Measurements from ENCODE around the gene ALKBH1. TPM values are rescaled to one million over a fixed set of nuclear protein-coding genes. Genes with fewer than 3 reads are reported as not detected.

The ALKBH1 gene
- polyA plus RNA-seq, 2 donors = 3.2 to 5.8 TPM

DNA sequence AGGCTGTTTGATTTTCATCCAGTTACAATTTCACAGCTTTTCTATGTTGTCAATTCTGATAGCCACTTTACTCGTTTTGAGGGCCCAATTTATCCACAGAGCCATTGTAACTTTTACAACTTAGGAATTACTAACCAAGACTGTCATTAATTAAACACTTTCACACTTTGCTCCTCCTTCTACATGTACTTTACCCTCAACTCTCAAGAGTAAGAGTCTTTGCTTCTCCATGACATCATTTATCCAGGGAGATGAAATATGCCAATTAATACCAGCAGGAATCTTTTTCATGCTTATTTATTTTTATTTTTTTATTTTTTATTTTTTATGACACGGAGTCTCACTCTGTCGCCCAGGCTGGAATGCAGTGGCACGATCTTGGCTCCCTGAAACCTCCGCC, 13.6 kb upstream of the ALKBH1 start:
- Histone ChIP-seq H3K9me3 (ENCODE audit: control insufficient read depth in 2 of 2, insufficient read depth in 1 of 2, low read depth in 1 of 2, low read length in 1 of 2) (no peaks in the 10 kb centered on the region), H3K27me3 (ENCODE audit: control insufficient read depth in 1 of 2, insufficient read depth in 2 of 2, low read length in 2 of 2) (no peaks in the 10 kb centered on the region), H3K4me1 (ENCODE audit: control insufficient read depth in 2 of 2, insufficient read depth in 2 of 2, low read length in 1 of 2) (no peaks in the 10 kb centered on the region), H3K36me3 (ENCODE audit: control insufficient read depth in 2 of 2, insufficient read depth in 2 of 2, low read length in 1 of 2) (peaks cover 6 to 16% of the 10 kb centered on the region in 2 donors), H3K27ac (ENCODE audit: low read depth in 2 of 2, low read length in 1 of 2) (no peak overlapping the region), H3K4me3 (ENCODE audit: low read depth in 1 of 2, low read length in 2 of 2) (no peak overlapping the region)
- WGBS, 2 donors = 91 to 95% methylated on average over 5 of the region's 5 CpGs

DNA sequence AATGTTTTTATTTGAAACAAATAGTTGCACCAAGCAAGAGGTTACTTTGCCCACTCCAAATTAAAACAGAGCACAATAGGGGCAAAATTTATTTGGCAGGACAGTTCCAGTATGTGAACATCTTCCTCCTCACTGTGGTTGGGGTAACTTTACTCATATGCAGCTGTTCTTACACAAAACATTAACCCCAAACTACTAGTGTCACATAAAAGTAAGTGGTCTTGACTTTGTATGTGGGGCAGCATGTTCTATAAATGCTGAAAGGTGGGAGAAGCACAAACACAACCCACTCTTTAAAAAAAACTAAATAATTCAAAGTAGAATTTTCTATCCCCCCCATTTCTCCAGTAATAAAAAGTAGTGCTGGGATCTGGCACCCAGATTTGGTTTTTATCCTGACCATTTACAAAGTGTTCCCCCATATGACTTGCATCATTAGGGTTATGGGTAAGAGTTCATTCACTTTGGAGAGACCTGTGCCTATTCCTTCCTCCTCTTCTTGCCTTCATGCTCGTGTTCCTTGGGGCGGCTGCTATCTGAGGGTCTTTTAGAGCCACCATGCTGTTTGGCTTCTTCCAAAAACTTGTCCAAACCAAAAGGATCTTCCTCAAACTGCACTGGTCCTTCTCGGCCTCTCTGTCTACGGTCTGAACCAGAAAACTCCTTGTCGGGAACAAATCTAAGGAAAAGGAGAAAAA, 9.9 kb upstream of the ALKBH1 start:
- Histone ChIP-seq H3K4me1 (ENCODE audit: control insufficient read depth in 2 of 2, insufficient read depth in 2 of 2, low read length in 1 of 2) (no peaks in the 10 kb centered on the region), H3K27me3 (ENCODE audit: control insufficient read depth in 1 of 2, insufficient read depth in 2 of 2, low read length in 2 of 2) (no peaks in the 10 kb centered on the region), H3K4me3 (ENCODE audit: low read depth in 1 of 2, low read length in 2 of 2) (no peak overlapping the region), H3K36me3 (ENCODE audit: control insufficient read depth in 2 of 2, insufficient read depth in 2 of 2, low read length in 1 of 2) (peaks cover 2 to 10% of the 10 kb centered on the region in 2 donors), H3K27ac (ENCODE audit: low read depth in 2 of 2, low read length in 1 of 2) (no peak overlapping the region), H3K9me3 (ENCODE audit: control insufficient read depth in 2 of 2, insufficient read depth in 1 of 2, low read depth in 1 of 2, low read length in 1 of 2) (no peaks in the 10 kb centered on the region)
- WGBS, 2 donors = 82 to 84% methylated on average over 5 of the region's 5 CpGs

DNA sequence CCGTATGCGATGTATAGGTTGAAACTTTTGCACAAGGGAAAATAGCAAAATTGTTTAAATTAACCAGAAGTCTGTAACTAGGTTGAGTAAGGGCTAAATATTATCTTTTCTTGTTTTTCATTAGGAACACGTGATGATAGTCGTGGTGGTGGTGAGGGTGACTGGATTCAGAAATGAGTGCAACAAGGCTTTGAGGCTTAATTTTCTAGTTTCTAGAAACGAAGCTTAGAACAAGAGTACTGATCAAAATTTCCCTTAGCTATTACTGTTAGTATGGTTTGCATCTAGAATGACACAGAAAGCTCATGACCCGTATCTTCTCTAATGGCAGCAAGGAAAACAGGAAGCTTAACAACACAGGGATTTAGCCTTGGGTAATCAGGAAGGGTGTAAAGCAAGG, 7.1 kb upstream of the ALKBH1 start:
- H3K36me3 ChIP-seq (ENCODE audit: control insufficient read depth in 2 of 2, insufficient read depth in 2 of 2, low read length in 1 of 2) = peaks cover 2 to 15% of the 10 kb centered on the region in 2 donors

DNA sequence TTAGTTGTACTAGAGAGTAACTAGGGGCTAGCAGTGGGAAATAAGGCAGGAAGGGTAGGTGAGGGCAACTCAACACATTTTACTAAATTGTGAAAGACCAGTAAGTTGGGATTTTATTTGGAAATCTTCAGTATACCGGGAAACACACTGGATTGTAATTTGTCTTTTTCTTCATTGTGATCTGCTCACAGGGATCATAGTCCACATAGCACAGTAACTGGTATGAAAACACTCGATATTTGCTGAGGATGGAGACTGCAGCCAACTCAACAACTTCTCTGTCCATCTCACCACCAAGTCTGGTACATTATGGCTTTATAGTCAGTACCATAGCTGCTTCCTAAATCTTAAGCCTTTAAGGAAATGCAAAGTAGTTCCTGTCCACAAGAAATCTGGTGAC, 2.5 kb upstream of the ALKBH1 start:
- Histone ChIP-seq H3K27me3 (ENCODE audit: control insufficient read depth in 1 of 2, insufficient read depth in 2 of 2, low read length in 2 of 2) (no peaks in the 10 kb centered on the region), H3K4me1 (ENCODE audit: control insufficient read depth in 2 of 2, insufficient read depth in 2 of 2, low read length in 1 of 2) (no peaks in the 10 kb centered on the region), H3K27ac (ENCODE audit: low read depth in 2 of 2, low read length in 1 of 2) (no peak overlapping the region), H3K36me3 (ENCODE audit: control insufficient read depth in 2 of 2, insufficient read depth in 2 of 2, low read length in 1 of 2) (peaks cover 0 to 5% of the 10 kb centered on the region in 2 donors), H3K9me3 (ENCODE audit: control insufficient read depth in 2 of 2, insufficient read depth in 1 of 2, low read depth in 1 of 2, low read length in 1 of 2) (no peaks in the 10 kb centered on the region), H3K4me3 (ENCODE audit: low read depth in 1 of 2, low read length in 2 of 2) (no peak overlapping the region)
- WGBS, 2 donors = 71 to 79% methylated on average over 2 of the region's 2 CpGs

More for the DNA sequence above, 7.1 kb upstream of the ALKBH1 start:
- H3K27me3 ChIP-seq (ENCODE audit: control insufficient read depth in 1 of 2, insufficient read depth in 2 of 2, low read length in 2 of 2) = no peaks in the 10 kb centered on the region
- no peaks in the 10 kb centered on the region for H3K9me3 ChIP-seq (ENCODE audit: control insufficient read depth in 2 of 2, insufficient read depth in 1 of 2, low read depth in 1 of 2, low read length in 1 of 2)
- H3K4me1 ChIP-seq (ENCODE audit: control insufficient read depth in 2 of 2, insufficient read depth in 2 of 2, low read length in 1 of 2) = no peaks in the 10 kb centered on the region
- H3K27ac ChIP-seq (ENCODE audit: low read depth in 2 of 2, low read length in 1 of 2) = no peak overlapping the region
- 86 to 88% methylated on average over 6 of the region's 6 CpGs for WGBS, 2 donors
- H3K4me3 ChIP-seq (ENCODE audit: low read depth in 1 of 2, low read length in 2 of 2) = no peak overlapping the region

DNA sequence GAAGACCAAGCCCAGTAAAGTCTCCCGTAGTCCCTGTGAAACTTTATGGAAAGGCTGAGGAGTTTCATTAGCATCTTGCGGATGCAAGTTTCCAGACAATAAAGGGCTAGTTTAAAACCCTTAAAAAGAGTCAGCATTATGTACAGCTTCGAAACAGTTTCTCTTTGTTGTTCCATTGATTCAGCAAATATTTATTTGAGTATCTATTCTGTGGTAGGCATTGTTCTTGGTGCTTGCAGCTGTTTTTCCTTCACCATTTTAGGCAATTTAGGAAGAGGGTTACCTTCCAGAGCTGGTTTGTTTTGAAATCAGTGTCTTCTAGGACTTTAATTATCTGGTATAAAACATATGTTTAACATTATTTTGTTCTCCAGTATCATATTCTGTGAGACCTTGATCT, 1.6 kb upstream of the ALKBH1 start:
- H3K36me3 ChIP-seq (ENCODE audit: control insufficient read depth in 2 of 2, insufficient read depth in 2 of 2, low read length in 1 of 2) = peaks cover 0 to 5% of the 10 kb centered on the region in 2 donors
- H3K4me1 ChIP-seq (ENCODE audit: control insufficient read depth in 2 of 2, insufficient read depth in 2 of 2, low read length in 1 of 2) = no peaks in the 10 kb centered on the region
- H3K27me3 ChIP-seq (ENCODE audit: control insufficient read depth in 1 of 2, insufficient read depth in 2 of 2, low read length in 2 of 2) = no peaks in the 10 kb centered on the region
- no peak overlapping the region for H3K27ac ChIP-seq (ENCODE audit: low read depth in 2 of 2, low read length in 1 of 2)
- peak overlapping the region in 1 of 2 donors; percentile 98 for H3K4me3 ChIP-seq (ENCODE audit: low read depth in 1 of 2, low read length in 2 of 2)
- 64 to 71% methylated on average over 3 of the region's 3 CpGs for WGBS, 2 donors
- H3K9me3 ChIP-seq (ENCODE audit: control insufficient read depth in 2 of 2, insufficient read depth in 1 of 2, low read depth in 1 of 2, low read length in 1 of 2) = no peaks in the 10 kb centered on the region

DNA sequence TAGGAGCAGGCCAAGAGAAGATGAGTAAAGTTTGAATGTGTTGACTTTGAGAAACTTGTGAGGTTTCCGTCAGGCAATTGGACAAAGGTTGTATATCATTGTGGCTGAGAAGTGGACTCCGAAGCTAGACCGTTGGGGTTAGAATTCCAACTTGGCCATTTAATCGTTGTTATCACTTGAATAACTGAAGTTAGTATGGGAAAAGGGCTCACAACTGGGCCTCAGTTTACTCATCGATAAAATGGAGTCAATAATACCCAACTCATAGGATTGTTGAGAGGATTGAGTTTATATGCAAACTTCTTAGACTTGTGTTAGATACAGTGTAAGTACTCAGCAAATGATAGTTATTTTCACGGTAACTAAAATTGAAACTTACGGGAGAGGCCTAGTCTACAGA, 926 bp upstream of the ALKBH1 start:
- Histone ChIP-seq H3K27me3 (ENCODE audit: control insufficient read depth in 1 of 2, insufficient read depth in 2 of 2, low read length in 2 of 2) (no peaks in the 10 kb centered on the region), H3K27ac (ENCODE audit: low read depth in 2 of 2, low read length in 1 of 2) (no peak overlapping the region), H3K9me3 (ENCODE audit: control insufficient read depth in 2 of 2, insufficient read depth in 1 of 2, low read depth in 1 of 2, low read length in 1 of 2) (no peaks in the 10 kb centered on the region), H3K4me3 (ENCODE audit: low read depth in 1 of 2, low read length in 2 of 2) (peak overlapping the region; percentile 93 to 98), H3K36me3 (ENCODE audit: control insufficient read depth in 2 of 2, insufficient read depth in 2 of 2, low read length in 1 of 2) (peaks cover 0 to 9% of the 10 kb centered on the region in 2 donors), H3K4me1 (ENCODE audit: control insufficient read depth in 2 of 2, insufficient read depth in 2 of 2, low read length in 1 of 2) (no peaks in the 10 kb centered on the region)
- 12 to 16% methylated on average over 7 of the region's 7 CpGs for WGBS, 2 donors

DNA sequence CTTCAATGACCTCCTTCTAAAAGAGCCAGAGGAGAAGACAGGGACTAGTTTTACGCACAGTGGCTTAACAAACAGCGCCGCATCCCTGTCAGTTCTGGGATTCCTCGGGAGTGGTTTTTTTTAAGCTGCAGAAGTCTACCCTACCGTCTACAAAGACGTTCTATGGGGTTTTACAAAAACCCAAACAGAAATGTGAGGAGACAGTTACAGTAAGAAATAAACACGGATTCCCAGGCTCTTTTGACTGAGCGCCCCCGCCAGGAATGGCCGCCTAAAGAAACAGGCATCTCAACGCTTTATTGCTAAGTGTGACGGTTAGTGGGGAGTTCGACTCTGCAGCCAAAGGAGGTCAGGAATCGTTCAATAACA, 484 bp downstream of the ALKBH1 start:
- H3K27me3 ChIP-seq (ENCODE audit: control insufficient read depth in 1 of 2, insufficient read depth in 2 of 2, low read length in 2 of 2) = no peaks in the 10 kb centered on the region
- 0% methylated on average over 14 of the region's 14 CpGs for WGBS, 2 donors
- H3K27ac ChIP-seq (ENCODE audit: low read depth in 2 of 2, low read length in 1 of 2) = peak overlapping the region in 1 of 2 donors; percentile 75

DNA sequence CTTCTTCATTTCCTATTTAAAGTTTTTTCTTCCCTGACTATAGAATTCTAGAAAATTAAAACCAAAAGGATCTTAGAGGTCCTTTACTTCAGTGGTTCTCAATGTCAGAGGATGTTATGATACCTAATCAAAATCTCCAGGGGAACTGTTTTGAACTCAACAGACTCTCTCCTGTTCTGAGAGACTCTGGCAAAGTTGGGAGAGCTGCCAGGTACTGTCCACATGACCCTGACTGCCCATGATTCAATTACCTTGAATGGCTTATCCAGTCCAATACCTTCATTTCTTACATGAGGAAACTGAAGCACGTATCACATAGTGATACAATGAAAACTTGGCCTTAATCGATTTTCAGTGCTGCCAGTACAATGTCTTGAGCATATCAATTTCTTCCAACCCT, 16.6 kb downstream of the ALKBH1 start:
- Histone ChIP-seq H3K4me1 (ENCODE audit: control insufficient read depth in 2 of 2, insufficient read depth in 2 of 2, low read length in 1 of 2) (peaks cover 0 to under 1% of the 10 kb centered on the region in 2 donors), H3K9me3 (ENCODE audit: control insufficient read depth in 2 of 2, insufficient read depth in 1 of 2, low read depth in 1 of 2, low read length in 1 of 2) (no peaks in the 10 kb centered on the region), H3K27ac (ENCODE audit: low read depth in 2 of 2, low read length in 1 of 2) (no peak overlapping the region), H3K27me3 (ENCODE audit: control insufficient read depth in 1 of 2, insufficient read depth in 2 of 2, low read length in 2 of 2) (no peaks in the 10 kb centered on the region), H3K4me3 (ENCODE audit: low read depth in 1 of 2, low read length in 2 of 2) (no peak overlapping the region), H3K36me3 (ENCODE audit: control insufficient read depth in 2 of 2, insufficient read depth in 2 of 2, low read length in 1 of 2) (peaks cover 2 to 4% of the 10 kb centered on the region in 2 donors)
- WGBS, 2 donors = 91% methylated on average over 2 of the region's 2 CpGs

More for the DNA sequence above, 484 bp downstream of the ALKBH1 start:
- H3K4me3 ChIP-seq (ENCODE audit: low read depth in 1 of 2, low read length in 2 of 2) = peak overlapping the region; percentile 93 to 98
- H3K36me3 ChIP-seq (ENCODE audit: control insufficient read depth in 2 of 2, insufficient read depth in 2 of 2, low read length in 1 of 2) = peaks cover 0 to 11% of the 10 kb centered on the region in 2 donors
- H3K9me3 ChIP-seq (ENCODE audit: control insufficient read depth in 2 of 2, insufficient read depth in 1 of 2, low read depth in 1 of 2, low read length in 1 of 2) = no peaks in the 10 kb centered on the region
- no peaks in the 10 kb centered on the region for H3K4me1 ChIP-seq (ENCODE audit: control insufficient read depth in 2 of 2, insufficient read depth in 2 of 2, low read length in 1 of 2)

DNA sequence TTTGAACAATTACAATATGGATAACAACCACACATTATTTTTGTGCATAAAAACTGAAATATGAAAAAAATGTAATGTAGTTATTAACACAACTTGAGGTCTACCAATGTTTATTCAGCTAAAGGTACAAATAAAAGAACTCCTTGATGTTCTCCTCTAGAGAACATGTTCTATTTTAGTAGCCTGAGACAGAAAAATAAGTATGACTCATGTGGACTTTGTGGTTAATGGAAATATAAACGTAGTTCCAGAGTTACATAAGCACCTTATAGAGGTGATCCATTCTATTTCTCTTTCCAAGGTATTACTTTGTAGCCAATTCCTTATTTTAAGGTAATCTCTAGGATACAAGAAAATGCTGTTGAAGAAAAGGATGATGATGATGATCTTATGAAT, 25.7 kb downstream of the ALKBH1 start:
- WGBS, 2 donors = 14 to 20% methylated on average over 1 of the region's 1 CpG
- no peaks in the 10 kb centered on the region for H3K27me3 ChIP-seq (ENCODE audit: control insufficient read depth in 1 of 2, insufficient read depth in 2 of 2, low read length in 2 of 2)
- no peak overlapping the region for H3K27ac ChIP-seq (ENCODE audit: low read depth in 2 of 2, low read length in 1 of 2)
- H3K9me3 ChIP-seq (ENCODE audit: control insufficient read depth in 2 of 2, insufficient read depth in 1 of 2, low read depth in 1 of 2, low read length in 1 of 2) = no peaks in the 10 kb centered on the region
- H3K4me1 ChIP-seq (ENCODE audit: control insufficient read depth in 2 of 2, insufficient read depth in 2 of 2, low read length in 1 of 2) = peaks cover 0 to 3% of the 10 kb centered on the region in 2 donors
- H3K36me3 ChIP-seq (ENCODE audit: control insufficient read depth in 2 of 2, insufficient read depth in 2 of 2, low read length in 1 of 2) = peaks cover 0 to 4% of the 10 kb centered on the region in 2 donors
- no peak overlapping the region for H3K4me3 ChIP-seq (ENCODE audit: low read depth in 1 of 2, low read length in 2 of 2)

Data from esophagus (tissue), 2 donors.